BJ (cell line): ENCODE results near the gene ARSK. TPM values are rescaled to one million over a fixed set of nuclear protein-coding genes. Genes with fewer than 3 reads are reported as not detected.

Experiments
- CTCF ChIA-PET: fragments of 350-600 bp; formaldehyde crosslinking; extraction: SDS; loops from one replicate; lab custom pipeline; 2021; ENCODE audit warnings: antibody characterized with exemption, inconsistent platforms; lab: Yijun Ruan, JAX
- POLR2A ChIA-PET: fragments of 300-600 bp; sonication (Branson Sonifier 250); formaldehyde crosslinking; extraction: SDS; loops from one replicate; lab custom pipeline; 2021; ENCODE audit warnings: antibody characterized with exemption; lab: Charles Lee
- DNase-seq: peaks from one replicate; pipeline ENCODE4 v3.0.0-alpha.2; 2011; ENCODE audit warnings: low read depth
- H3K27me3 ChIP-seq: 2 replicates; pipeline ENCODE4 v1.6.0; 2011; ENCODE audit warnings: low read length; ENCODE audit not compliant: control insufficient read depth, insufficient read depth
- H3K36me3 ChIP-seq: 2 replicates; pipeline ENCODE4 v1.5.1; 2011; ENCODE audit warnings: low read length; ENCODE audit not compliant: control insufficient read depth, insufficient read depth
- H3K4me3 ChIP-seq: 2 replicates; pipeline ENCODE4 v1.5.1; 2011; ENCODE audit warnings: low read depth, mild to moderate bottlenecking, control low read depth, low read length
- CTCF ChIP-seq: IDR thresholded peaks from 2 replicates; pipeline ENCODE4 v1.5.1; 2011; ENCODE audit warnings: low read depth, mild to moderate bottlenecking, control low read depth, inconsistent platforms, low read length, moderate library complexity; ENCODE audit not compliant: insufficient read depth
- polyA plus RNA-seq: library from polyadenylated mRNA; depleted of rRNA; stranded (reverse); fragments of >200 nt; gene quantifications from 2 replicates; pipeline ENCODE4 v1.2.3, GENCODE V29; 2011; rRNA removed
- small RNA-seq: library from RNA; depleted of rRNA; stranded (forward); fragments of <200 nt; gene quantifications from one replicate; pipeline ENCODE3, GENCODE V24; 2012; ENCODE audit warnings: low replicate concordance, low read depth; ENCODE audit not compliant: insufficient read length

The ARSK gene
- polyA plus RNA-seq, 1 experiment = 8.0 TPM

- H3K36me3 ChIP-seq = no peaks in the 10 kb centered on the region
- TF ChIP-seq CTCF = no peak
- DNase-seq = no peak
- ChIA-PET CTCF (interaction anchor here (0.8 to 2.3 kb wide), 3 partner anchors 10 to 164 kb away, joined by 3 to 9 read pairs (median 3); no protein-coding TSS in a partner anchor), POLR2A (no interaction called here)
- no peaks in the 10 kb centered on the region for H3K27me3 ChIP-seq
- H3K4me3 ChIP-seq = no peak overlapping the region
Observed at GRCh38 chr5:95654196-95654595, 99.3 kb downstream of the ARSK start.

Small RNAs within 50 kb of the gene (small RNA-seq; reads per million reads assigned to genes)
- not detected for gene RNU6-308P

Other genes starting within 250 kb of the ARSK start
- gene FAM81B, start 163.7 kb upstream of the ARSK start, polyA plus RNA-seq = not detected in 2 replicates
- gene SKIC3, start 124 bp upstream of the ARSK start, polyA plus RNA-seq = 31.6 and 66.3 TPM in 2 replicates
- 0.18 and 0.25 TPM in 2 replicates for gene GPR150, start 65.0 kb downstream of the ARSK start, polyA plus RNA-seq
- gene RFESD, start 91.7 kb downstream of the ARSK start, polyA plus RNA-seq = 1.1 and 1.9 TPM in 2 replicates
- gene SPATA9, start 127.9 kb downstream of the ARSK start, polyA plus RNA-seq = 0.53 and 1.0 TPM in 2 replicates
- gene RHOBTB3, start 176.2 kb downstream of the ARSK start, polyA plus RNA-seq = 288 and 320 TPM in 2 replicates